SK-N-SH treated with all-trans-retinoic acid at 6 μM for 48 hours (cell line): ENCODE measurements around the gene GRIN1.

Experiments
- ISL1 ChIP-seq: fragments of 250-450 bp; sonication (Bioruptor Pico); IDR thresholded peaks from 2 replicates; pipeline ENCODE4 v2.1.2; 2022; ENCODE audit warnings: mild to moderate bottlenecking, moderate library complexity
- PPARA ChIP-seq: fragments of 250-450 bp; sonication (Bioruptor Pico); IDR thresholded peaks from 2 replicates; pipeline ENCODE4 v1.5.0; 2020; ENCODE audit warnings: mild to moderate bottlenecking, borderline replicate concordance
- ZFP3 ChIP-seq: fragments of 250-450 bp; sonication (Bioruptor Pico); IDR thresholded peaks from 2 replicates; pipeline ENCODE4 v1.5.0; 2020; ENCODE audit warnings: mild to moderate bottlenecking, moderate library complexity
- ZFP30 ChIP-seq: fragments of 450-650 bp; formaldehyde crosslinking; IDR thresholded peaks from 2 replicates; pipeline ENCODE4 v1.5.0; 2022; ENCODE audit warnings: mild to moderate bottlenecking, moderate library complexity
- ZNF70 ChIP-seq: fragments of 450-650 bp; formaldehyde crosslinking; IDR thresholded peaks from 2 replicates; pipeline ENCODE4 v1.5.0; 2020; ENCODE audit warnings: mild to moderate bottlenecking, moderate library complexity
- TF ChIP-seq, protein P1 (sequence below): fragments of 250-450 bp; sonication (Bioruptor Pico); IDR thresholded peaks from 2 replicates; pipeline ENCODE4 v1.8.0; 2020; ENCODE audit warnings: mild to moderate bottlenecking, moderate library complexity, borderline replicate concordance

DNA sequence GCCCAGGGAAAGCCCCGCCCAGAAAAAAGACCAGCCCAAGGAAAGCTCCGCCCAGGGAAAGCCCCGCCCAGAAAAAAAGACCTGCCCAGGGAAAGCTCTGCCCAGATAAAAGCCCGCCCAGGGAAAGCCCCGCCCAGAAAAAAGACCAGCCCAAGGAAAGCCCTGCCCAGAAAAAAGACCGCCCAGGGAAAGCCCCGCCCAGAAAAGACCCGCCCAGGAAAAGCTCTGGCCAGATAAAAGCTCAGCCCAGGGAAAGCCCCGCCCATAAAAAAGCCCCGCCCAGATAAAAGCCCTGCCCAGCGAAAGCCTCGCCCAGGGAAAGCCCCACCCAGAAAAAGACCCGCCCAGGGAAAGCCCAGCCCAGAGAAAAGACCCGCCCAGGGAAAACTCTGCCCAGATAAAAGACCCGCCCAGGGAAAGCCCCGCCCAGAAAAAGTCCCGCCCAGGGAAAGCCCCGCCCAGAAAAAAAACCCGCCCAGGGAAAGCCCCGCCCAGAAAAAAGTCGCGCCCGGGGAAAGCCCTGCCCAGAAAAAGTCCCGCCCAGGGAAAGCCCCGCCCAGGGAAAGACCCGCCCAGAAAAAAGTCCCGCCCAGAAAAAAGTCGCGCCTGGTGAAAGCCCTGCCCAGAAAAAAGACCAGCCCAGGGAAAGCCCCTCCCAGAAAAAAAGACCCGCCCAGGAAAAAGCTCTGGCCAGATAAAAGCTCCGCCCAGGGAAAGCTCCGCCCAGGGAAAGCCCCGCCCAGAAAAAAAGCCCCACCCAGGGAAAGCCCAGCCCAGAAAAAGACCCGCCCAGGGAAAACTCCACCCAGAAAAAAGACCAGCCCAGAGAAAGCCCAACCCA is 11.9 kb downstream of the GRIN1 start:
- TF ChIP-seq ZFP30 (CRISPR knock-in tag) (no peak), ISL1 (CRISPR knock-in tag) (no peak), ZFP3 (CRISPR knock-in tag) (no peak), ZNF70 (no peak), PPARA (CRISPR knock-in tag) (no peak)
- TF ChIP-seq, protein P1, sequence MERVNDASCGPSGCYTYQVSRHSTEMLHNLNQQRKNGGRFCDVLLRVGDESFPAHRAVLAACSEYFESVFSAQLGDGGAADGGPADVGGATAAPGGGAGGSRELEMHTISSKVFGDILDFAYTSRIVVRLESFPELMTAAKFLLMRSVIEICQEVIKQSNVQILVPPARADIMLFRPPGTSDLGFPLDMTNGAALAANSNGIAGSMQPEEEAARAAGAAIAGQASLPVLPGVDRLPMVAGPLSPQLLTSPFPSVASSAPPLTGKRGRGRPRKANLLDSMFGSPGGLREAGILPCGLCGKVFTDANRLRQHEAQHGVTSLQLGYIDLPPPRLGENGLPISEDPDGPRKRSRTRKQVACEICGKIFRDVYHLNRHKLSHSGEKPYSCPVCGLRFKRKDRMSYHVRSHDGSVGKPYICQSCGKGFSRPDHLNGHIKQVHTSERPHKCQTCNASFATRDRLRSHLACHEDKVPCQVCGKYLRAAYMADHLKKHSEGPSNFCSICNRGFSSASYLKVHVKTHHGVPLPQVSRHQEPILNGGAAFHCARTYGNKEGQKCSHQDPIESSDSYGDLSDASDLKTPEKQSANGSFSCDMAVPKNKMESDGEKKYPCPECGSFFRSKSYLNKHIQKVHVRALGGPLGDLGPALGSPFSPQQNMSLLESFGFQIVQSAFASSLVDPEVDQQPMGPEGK (CRISPR knock-in tag), result no peak
